CD4-positive, alpha-beta T cell treated with Interferon alpha-2 for 1 hour (primary cell): Measurements from ENCODE around the gene NBR1.
"Not testable (repeated sequence)": the region's sequence is repeated elsewhere in the genome, so short reads cannot be mapped to it uniquely, and the experiment has no call there.

Experiments
- DNase-seq, 2 donors: peaks; one replicate each; pipeline ENCODE4 v3.0.0-alpha.2; 2020 to 2022

Gene NBR1

GRCh38 chr17:43216762-43217613 lies 46.0 kb downstream of the NBR1 start:
- DNase-seq = no peak

DNA sequence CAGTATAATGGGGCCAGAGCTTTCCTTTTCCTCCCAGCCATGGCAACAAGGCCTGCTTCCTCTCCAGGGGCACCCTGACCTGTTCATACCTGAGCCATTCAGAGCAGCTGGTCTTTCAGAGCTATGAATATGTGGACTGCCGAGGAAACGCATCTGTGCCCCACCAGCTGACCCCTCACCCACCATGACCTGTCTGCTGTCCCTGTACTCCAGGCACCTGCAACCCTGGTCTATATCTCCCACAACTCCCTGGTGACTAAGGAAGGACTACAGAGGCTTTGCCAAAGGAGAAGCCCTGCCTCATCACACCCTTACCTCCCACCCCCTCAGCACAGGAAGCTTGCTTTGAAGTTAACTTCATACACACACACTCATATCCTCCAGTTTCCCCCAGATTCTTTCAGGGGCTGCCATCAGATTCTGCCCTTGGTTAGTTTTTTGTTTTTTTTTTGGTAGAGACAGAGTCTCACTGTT lies 46.6 kb downstream of the NBR1 start:
- DNase-seq = no peak

DNA sequence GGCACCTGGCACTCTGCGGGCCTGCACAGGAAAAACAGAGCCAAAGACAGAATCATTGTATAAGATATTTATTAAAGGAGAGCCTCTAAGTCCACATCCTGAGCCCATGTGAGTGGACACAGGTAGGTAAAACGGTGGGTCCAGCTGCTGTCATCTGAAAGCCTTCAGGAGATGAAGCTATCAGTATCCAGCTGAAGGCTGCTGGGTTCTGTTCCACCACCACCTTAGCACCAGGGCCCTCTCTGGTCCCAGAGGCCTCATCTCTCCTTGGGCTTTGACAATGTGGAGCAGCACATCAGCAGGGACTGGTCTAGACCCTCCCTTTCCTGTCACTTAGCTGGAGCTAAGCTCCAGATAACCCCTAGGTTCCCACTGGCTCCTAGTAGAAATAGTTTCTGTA lies 48.0 kb downstream of the NBR1 start:
- DNase-seq = no peak

- no peak for DNase-seq
These were observed 48.8 kb downstream of the NBR1 start for GRCh38 chr17:43219746-43220380.

GRCh38 chr17:43220511-43221125 lies 49.6 kb downstream of the NBR1 start:
- DNase-seq = no peak

DNA sequence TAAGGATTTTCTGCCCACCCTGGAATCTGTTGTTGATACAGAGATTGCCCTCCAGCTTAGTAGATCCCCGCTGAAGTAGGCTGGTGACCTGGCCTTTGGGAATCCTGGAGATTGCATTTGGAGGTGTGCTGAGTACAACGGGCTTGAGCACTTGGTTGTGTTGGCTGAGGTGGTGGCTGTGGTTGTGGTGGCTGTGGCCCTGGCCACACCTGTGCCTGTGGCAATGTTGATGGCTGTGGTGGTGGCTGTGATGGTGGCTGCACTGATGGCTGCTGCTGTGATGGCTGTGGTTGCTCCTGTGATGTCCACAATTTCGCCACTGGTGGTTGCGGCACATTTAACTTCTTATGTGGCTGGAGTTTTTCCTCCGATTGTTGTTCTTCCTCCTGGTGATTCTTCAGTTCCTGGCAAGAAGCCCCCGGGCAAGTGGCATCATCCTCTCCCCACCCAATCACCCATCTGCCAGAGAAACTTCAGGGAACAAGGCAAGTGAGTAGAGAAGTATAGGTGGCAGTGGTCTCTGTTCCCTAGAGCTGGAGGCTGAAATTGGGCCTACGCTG lies 53.2 kb downstream of the NBR1 start:
- no peak for DNase-seq

DNA sequence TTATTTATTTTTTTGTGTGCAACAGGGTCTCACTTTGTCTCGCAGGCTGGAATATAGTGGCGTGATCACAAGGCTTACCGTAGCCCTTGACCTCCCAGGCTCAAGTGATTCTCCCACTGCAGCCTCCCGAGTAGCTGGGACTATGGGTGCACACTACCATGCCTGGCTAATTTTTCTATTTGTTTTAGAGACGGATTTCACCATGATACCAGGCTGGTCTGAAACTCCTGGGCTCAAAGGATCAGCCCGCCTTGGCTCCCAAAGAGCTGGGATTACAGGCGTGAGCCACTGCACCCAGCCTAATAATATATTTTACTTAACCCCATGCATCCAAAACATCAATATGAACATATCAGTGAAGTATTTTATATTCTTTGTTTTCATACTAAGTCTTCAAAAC lies 55.4 kb downstream of the NBR1 start:
- no peak for DNase-seq

DNA sequence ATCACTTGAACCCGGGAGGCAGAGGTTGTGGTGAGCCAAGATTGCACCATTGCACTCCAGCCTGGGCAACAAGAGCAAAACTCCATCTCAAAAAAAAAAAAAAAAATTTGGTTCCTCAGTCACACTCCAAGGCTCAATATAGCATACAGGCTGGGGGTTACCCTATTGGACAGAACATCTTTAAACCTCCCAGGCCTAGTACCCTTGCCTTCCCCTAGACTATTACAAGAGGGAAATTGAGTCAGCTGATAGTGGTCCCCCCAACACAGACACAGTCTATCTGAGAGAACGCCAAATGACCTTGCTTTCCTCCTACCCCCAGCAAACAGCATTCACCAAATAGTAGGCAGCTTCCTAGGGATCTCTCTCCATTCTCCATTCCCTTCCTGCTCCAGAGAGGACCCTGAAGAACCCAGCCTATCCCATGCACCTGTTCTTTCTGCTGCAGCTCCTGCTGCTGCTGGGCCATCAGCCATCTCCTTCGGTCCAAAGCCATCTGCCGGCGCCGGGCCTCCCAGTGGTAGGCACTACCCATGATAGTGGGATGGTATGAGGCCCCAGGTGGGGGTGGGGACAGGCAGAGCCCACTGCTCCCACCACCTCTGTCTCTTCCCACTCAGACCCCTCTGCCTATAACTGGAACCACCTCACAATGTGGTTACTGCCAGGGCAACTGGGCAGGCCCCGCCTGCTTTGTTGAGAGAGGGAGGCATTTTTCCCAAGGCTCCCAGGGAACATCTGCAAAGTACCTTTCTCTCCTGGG lies 57.2 kb downstream of the NBR1 start, which contains the start of gene CCDC200:
TSS of gene CCDC200 (minus strand) at position 604 of the 763 bp plus-strand sequence. CDS start at position 535, 69 bp downstream.
- not testable (repeated sequence) for DNase-seq

GRCh38 chr17:43231205-43232020 lies 60.4 kb downstream of the NBR1 start:
- DNase-seq = not testable (repeated sequence)

DNA sequence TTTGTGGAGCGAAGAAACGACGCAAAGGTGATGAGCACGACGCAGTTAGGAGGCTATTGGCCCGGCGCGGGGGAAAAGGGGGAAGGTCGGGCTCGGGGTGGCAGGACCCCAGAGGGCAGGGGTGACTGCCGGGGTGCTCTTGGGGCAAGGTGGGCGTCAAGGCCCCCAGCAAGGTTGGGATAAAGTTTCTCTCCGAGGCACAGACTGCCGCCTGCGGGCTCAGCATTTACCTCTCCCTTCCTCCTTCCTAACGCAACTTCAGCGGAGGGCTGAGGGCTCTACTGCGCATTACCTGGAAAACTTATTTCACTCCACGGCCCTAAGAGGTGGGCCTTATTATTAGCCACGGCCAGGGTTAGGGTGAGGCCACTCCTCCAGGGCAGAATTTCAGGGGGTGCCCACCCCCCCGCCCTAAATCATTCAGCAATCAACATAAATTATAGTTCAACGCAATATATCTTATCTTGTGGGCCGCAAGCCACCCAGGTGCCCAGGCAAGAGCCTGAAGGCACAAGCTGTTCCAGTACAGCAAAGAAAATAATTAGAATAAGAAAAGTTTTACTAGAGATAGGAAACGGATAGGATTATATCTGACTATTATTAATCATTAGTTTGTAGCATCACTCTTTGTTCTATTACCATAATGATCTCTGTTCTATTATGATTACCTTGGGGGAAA lies 61.1 kb downstream of the NBR1 start:
- DNase-seq = peak in 1 of 2 donors; percentile 23

DNA sequence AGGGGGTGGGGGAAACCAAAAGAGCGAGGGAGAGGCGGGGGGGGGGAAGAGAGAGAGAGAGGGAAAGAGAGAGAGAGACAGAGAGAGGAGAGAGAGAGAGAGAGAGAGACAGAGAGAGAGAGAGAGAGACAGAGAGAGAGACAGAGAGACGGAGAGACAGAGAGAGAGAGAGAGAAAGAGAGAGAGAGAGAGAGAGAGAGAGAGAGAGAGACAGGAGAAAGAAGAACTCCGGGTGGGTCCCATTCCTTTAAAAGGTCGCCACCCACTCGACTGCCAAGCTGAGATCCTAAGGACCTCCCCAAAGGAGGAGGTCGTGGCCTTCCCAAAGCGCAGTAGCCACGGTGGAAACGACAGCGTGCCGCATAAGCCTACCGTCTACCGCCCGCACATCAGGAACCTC lies 62.2 kb downstream of the NBR1 start:
- not testable (repeated sequence) for DNase-seq

DNA sequence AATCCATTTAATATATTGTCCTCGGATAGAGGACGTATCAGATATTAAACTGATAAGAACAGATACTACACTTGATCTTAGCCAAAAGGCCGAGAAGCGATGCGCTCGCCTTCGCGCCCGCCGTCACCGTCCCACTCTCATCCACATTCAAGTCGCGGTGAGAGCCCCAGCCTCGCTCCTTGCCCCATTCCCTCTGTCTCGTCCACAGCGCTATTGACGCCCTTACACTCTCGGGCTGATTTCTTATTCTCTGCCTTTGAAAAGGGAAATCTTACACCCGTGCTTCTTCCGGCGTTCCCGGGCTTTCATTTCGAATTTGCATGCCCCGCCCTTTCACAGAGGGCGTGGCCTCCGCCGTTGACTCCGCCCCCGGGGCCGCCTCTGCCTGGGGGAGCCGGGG lies 62.9 kb downstream of the NBR1 start, which contains the start of gene RNU2-1:
TSS of gene RNU2-1 (minus strand) at position 101 of the 400 bp plus-strand sequence.
- DNase-seq = not testable (repeated sequence)

GRCh38 chr17:43239597-43239996 lies 68.6 kb downstream of the NBR1 start:
- not testable (repeated sequence) for DNase-seq

- not testable (repeated sequence) for DNase-seq
These were observed 69.8 kb downstream of the NBR1 start for GRCh38 chr17:43240596-43241352.

GRCh38 chr17:43246456-43246855 lies 75.4 kb downstream of the NBR1 start:
- not testable (repeated sequence) for DNase-seq
